Bronchial epithelial cell (primary cell): ENCODE results near the gene CC2D1B. TPM values are rescaled to one million over a fixed set of nuclear protein-coding genes. Genes with fewer than 3 reads are reported as not detected.
A peak's percentile ranks its signal among the peaks of the same experiment; 100 is the strongest.

ENCODE experiments used
- DNase-seq: peaks from one replicate; pipeline ENCODE4 v3.0.0-alpha.2; 2010; ENCODE audit warnings: low read depth
- FAIRE-seq: peaks from 2 replicates; lab custom pipeline; 2011; peaks lifted over from hg19 to GRCh38; lab: Jason Lieb, UNC
- H3K27me3 ChIP-seq: 2 replicates; pipeline ENCODE4 v1.5.1; 2011; ENCODE audit warnings: low read length; ENCODE audit not compliant: control insufficient read depth, insufficient read depth
- H3K36me3 ChIP-seq: 2 replicates; pipeline ENCODE4 v1.5.1; 2011; ENCODE audit warnings: low read length; ENCODE audit not compliant: control insufficient read depth, insufficient read depth
- H3K4me3 ChIP-seq: 2 replicates; pipeline ENCODE4 v1.5.1; 2011; ENCODE audit warnings: mild to moderate bottlenecking, low read depth, low read length, control low read depth
- CTCF ChIP-seq: IDR thresholded peaks from 2 replicates; pipeline ENCODE4 v1.5.1; 2011; ENCODE audit warnings: mild to moderate bottlenecking, moderate library complexity, low read length, control low read depth, inconsistent platforms; ENCODE audit not compliant: insufficient read depth, severe bottlenecking
- total RNA-seq: library from RNA; depleted of rRNA; stranded (reverse); fragments of >200 nt; gene quantifications from 2 replicates; pipeline ENCODE4 v1.2.1, GENCODE V29; 2014

CC2D1B gene
- total RNA-seq, 1 donor from 2014 or later: 32.4 TPM

- peaks cover 73% of the 10 kb centered on the region for H3K36me3 ChIP-seq
- no peak for DNase-seq
- H3K4me3 ChIP-seq: no peak overlapping the region
- H3K27me3 ChIP-seq: no peaks in the 10 kb centered on the region
- TF ChIP-seq CTCF: no peak
- FAIRE-seq: peak; percentile 52
These were observed 8.6 kb downstream of the CC2D1B start for GRCh38 chr1:52357397-52357796.

DNA sequence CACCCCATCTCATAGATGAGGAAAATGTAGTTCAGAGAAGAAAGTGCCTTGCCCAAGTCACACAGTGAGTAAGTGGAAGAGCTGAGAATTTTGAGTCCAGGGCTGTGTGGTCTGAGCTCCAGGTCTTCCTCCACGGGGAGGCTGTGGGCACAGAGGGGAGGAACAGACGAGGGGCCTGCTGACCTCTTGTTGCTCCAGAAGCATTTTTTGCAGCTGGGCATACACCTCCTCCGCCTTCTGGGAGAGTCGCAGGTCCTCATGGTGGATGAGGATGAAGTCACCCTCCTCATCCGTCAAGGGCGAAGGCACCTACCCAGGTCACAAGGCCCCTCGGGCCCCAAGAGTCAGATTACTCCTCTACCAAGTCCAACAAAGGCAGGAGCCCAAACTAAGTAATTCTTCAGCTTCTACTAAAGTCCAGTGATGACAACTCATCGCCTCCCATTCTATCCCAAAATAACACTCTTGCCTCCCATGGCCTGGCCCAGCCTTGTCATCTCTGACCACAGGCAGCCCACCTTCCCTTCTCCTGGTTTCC is 9.1 kb downstream of the CC2D1B start:
- no peak for FAIRE-seq
- no peak overlapping the region for H3K4me3 ChIP-seq
- H3K36me3 ChIP-seq: peaks cover 69% of the 10 kb centered on the region

DNA sequence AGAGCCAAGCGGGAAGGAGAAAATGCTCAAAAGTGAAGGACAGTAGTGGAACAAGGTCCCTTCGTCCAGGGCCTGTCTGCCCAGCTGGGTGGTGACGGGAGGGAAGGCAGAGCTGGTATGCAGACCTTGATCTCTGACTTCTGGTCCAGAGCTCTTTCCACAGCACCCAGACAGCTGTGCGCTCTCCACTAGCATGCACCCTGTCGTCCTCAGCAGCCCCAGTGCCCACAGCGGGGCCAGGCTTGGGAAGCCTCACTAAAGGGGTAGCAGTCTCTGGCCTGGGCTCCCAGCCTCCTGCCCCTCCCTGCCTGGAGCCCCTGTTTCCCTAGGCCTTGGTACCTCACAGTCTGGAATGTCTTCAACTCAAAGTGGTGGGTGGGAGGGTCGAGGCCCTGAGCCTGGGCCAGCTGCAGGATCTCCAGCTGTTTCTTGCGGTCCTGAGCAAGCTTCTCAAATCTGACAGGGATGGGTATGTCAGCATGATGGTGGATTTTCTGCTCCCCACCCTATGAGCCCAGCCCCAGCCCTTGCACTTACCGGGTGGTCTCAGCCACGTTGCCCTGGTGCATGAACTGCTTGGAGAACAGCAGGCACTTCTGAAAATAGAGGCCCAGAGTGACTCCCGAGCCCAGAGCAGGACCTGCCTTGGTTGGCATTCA is 10.0 kb downstream of the CC2D1B start:
- Histone ChIP-seq H3K27me3 (no peaks in the 10 kb centered on the region), H3K4me3 (no peak overlapping the region), H3K36me3 (peaks cover 62% of the 10 kb centered on the region)
- FAIRE-seq (peak; percentile 93), DNase-seq (no peak)
- TF ChIP-seq CTCF: no peak

More for the DNA sequence above, 9.1 kb downstream of the CC2D1B start:
- no peak for DNase-seq
- H3K27me3 ChIP-seq: no peaks in the 10 kb centered on the region
- TF ChIP-seq CTCF: no peak

- FAIRE-seq (peak; percentile 47), DNase-seq (no peak)
- Histone ChIP-seq H3K4me3 (no peak overlapping the region), H3K36me3 (peaks cover 57% of the 10 kb centered on the region), H3K27me3 (no peaks in the 10 kb centered on the region)
- TF ChIP-seq CTCF: no peak
These were observed 10.6 kb downstream of the CC2D1B start for GRCh38 chr1:52355436-52355835.

- FAIRE-seq (no peak), DNase-seq (no peak)
- no peak overlapping the region for H3K4me3 ChIP-seq
- TF ChIP-seq CTCF: no peak
- H3K27me3 ChIP-seq: no peaks in the 10 kb centered on the region
- peaks cover 30% of the 10 kb centered on the region for H3K36me3 ChIP-seq
These were observed 13.3 kb downstream of the CC2D1B start for GRCh38 chr1:52352690-52353089.

- TF ChIP-seq CTCF: no peak
- peaks cover 5% of the 10 kb centered on the region for H3K36me3 ChIP-seq
- H3K27me3 ChIP-seq: no peaks in the 10 kb centered on the region
- FAIRE-seq: no peak
- DNase-seq: no peak
- H3K4me3 ChIP-seq: no peak overlapping the region
These were observed 17.2 kb downstream of the CC2D1B start for GRCh38 chr1:52348704-52349300.
